Caki2 (cell line): ENCODE measurements around the gene GHRL. TPM values are rescaled to one million over a fixed set of nuclear protein-coding genes. Genes with fewer than 3 reads are reported as not detected.

Source experiments
- DNase-seq: peaks from one replicate; pipeline ENCODE4 v3.0.0-alpha.2; 2015; ENCODE audit warnings: low read depth
- in situ Hi-C: cut with HindIII; loops from 2 replicates; pipeline ENCODE4 v1.10.0; 2016; ENCODE audit warnings: low sequenced_read_pairs, low pct_unique_long_range_greater_than_20kb, mixed read lengths
- total RNA-seq: library from RNA; depleted of rRNA; stranded (reverse); fragments of >200 nt; shearing (Covaris generic); gene quantifications from 2 replicates; pipeline ENCODE4 v1.2.3, GENCODE V29; 2014; ENCODE audit warnings: low replicate concordance

The GHRL gene
- total RNA-seq, 1 experiment from 2014 or later: not detected

DNA sequence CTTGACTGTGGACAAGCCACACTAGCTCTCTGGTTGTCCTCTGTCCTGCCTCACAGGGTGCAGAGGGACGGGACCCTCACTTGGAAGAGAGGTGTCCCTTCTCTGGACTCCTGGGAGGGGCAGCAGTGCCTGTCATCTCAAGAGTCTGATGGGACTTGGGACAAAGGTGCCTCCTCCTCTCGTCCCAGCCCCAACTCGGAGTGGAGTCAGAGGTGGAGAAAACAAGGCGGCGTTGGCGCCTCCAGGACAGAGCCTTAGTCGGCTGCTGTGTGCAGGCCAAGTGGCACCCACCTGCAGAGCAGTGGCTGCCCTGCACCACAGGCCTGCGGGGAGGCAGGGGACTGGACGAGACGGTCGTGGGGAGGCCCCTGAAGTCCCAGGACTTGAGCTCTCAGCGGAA lies 37.6 kb upstream of the GHRL start:
- no peak for DNase-seq
- in situ Hi-C loops: no loop called here

DNA sequence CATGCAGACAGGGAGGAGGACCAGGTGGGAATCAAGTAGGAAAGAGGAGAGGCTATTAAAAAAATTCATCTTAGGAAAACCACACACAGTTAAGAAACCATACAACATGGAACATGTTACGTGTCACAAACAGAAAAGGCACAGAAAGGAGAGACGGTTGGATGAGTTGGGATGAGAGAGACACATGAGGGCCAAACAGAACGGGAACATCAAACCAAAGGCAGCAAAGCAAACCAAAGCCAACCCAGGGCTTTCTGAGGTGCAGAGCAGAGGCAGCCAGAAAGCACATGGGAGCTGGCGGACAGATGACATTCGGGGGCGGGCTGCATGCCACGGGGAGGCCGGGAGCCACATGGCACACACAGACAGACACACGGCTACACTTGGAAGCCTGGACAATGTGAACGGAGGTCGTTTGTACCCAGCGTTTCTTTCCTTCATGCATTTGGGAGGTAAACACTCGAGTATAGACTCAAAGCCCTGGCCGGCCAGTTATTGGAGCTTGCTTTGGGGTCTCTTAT lies 36.8 kb upstream of the GHRL start:
- in situ Hi-C loops: no loop called here
- DNase-seq: no peak

DNA sequence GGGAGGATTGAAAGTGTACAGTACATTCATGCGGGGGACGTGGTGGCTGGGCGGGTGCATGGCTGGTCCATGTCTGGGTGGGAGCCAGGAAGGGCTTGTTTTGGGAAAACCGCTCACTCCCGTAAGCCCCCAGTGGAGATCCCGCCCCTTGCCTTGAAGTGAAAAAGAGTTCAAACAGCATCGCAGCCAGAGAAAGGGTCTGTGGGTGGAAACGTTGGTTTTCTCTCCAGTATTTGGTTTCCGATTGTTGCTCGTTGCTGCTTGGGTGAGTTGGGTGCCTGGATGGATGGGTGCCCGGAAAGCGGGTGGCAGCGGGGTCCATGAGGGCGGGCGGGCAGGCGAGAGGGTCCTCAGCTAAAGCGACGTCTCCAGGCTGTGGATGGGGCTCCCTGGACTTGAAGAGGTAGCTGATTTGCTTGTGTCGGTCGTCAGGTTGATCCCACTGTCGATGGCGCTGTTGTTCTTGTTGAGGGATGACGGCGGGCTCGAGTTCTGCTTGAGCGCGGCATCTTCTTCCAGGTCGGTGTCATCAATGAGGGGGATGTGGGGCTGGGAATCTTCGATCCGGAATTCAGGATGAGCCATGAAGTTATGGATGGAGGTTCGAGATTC lies 35.8 kb upstream of the GHRL start:
- in situ Hi-C loops: no loop called here

GRCh38 chr3:10327592-10327991 lies 34.8 kb upstream of the GHRL start:
- no peak for DNase-seq
- in situ Hi-C loops: no loop called here

More for the DNA sequence above, 35.8 kb upstream of the GHRL start:
- DNase-seq: no peak

DNA sequence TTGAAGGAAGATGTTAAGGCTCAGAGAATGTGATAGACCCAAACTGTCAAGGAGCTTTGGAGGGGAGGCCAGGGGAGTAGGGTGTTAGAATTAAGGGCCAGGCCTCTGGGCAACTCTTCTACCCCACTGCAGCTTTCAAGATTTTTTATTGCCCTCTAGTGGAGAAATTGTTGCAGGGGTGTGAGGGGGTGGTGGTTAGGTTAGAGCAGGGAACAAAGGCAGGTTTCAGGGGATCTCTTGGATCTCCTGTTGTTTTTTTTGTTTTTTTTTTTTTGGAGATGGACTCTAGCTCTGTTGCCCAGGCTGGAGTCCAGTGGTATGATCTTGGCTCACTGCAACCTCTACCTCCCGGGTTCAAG lies 29.6 kb upstream of the GHRL start:
- DNase-seq: no peak
- in situ Hi-C loops: no loop called here

- DNase-seq: no peak
- in situ Hi-C loops: no loop called here
These were observed 29.0 kb upstream of the GHRL start for GRCh38 chr3:10321630-10322351.

GRCh38 chr3:10320320-10320677 lies 27.6 kb upstream of the GHRL start:
- DNase-seq: no peak

GRCh38 chr3:10319804-10320203 lies 27.1 kb upstream of the GHRL start:
- in situ Hi-C loops: no loop called here
- DNase-seq: no peak

More at GRCh38 chr3:10320320-10320677, 27.6 kb upstream of the GHRL start:
- in situ Hi-C loops: no loop called here

DNA sequence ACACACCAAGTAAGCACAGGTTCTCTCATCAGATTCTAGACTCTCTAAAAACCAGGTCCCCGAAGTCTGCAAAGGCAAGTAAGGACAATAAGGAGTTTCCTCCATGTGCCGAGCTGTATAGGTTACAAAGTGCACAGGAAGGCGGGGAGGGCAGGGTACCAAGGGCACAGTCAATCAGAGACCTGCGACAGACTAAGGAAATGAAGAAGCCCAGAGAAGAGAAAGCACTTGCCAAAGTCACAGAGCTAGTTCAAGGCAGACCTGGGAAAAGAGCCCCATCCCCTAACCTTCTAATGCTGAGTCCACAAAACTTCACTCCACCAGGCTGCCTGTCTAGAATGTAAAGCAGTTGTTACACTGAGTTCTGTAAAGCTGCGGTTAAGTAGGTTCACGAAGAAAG lies 26.5 kb upstream of the GHRL start:
- no peak for DNase-seq

DNA sequence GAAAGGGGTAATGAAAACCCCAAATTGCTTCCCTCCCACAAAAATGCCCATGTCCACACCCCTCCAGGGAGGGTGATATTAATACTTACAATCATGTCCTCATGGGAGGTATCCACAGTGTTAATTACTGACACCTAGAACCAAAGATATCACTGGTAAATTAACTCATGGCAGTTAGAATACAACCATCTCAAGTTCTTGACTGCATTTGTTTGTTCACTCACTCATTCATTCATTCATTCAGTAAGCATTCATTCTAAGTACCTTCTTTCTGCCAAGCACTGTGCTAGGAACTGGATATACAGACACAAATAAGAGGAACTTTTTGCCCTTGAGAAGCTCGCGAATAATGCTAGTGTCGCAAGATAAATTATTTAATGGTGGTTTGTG lies 25.2 kb upstream of the GHRL start:
- no peak for DNase-seq
- in situ Hi-C loops: no loop called here

More for the DNA sequence above, 26.5 kb upstream of the GHRL start:
- in situ Hi-C loops: no loop called here

DNA sequence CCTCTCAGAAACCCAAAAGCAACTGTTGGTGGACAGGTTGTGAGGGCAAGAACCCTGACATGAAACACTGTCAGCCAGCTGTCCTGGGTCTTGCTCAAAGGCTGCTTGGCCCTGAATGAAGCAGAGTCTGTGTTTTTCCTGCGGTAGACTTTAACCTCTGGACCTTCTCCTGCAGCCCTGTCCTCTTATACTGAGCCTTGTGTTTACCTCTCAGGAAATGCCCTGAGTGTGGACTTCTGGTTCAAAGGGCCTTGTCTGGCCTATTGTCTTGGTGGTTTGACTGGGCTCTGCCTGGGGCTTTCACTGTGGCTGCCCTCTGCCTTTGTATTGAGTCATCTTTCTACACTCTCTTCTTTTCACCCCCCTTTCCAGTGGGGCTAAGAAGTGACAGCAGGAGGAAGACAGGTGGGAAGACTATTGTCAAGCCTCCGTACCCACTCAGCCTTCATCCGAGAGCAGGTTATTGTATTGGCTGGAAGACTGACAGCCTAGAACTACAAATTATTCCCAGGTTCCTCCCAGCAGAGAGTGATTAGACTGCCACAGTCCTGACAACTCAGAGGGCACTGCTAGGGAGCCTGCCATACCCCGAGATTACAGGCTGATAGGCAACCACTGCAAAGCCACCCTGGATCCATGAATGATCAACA lies 24.7 kb upstream of the GHRL start:
- no peak for DNase-seq
- in situ Hi-C loops: no loop called here

DNA sequence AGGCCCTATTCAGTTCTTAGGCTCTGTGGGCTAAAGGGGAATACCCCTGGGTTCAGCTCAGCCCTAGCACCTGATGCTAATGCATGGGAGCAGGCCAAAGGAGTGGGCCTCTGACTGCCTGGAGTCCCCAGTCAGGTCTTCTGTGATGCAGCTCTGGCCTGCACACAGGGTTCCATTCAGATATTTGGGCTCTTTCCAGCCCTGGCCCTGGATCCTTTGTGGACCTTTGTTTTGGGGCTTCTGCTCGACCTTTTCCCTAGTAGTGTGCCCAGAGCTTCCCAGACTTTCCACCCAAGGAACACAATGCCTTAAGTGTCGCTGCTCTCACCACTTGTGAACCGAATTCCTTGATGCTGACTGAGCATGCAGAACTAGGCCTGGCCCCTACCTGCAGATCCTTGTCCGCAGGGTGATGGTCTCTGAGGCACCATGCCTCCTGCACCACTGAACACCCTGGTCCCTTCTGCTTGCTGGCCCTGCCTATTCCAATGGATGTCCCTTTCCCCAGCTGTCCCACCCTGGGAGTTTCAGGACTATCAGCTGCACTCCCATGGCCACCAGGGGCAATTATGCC lies 23.1 kb upstream of the GHRL start:
- in situ Hi-C loops: no loop called here

DNA sequence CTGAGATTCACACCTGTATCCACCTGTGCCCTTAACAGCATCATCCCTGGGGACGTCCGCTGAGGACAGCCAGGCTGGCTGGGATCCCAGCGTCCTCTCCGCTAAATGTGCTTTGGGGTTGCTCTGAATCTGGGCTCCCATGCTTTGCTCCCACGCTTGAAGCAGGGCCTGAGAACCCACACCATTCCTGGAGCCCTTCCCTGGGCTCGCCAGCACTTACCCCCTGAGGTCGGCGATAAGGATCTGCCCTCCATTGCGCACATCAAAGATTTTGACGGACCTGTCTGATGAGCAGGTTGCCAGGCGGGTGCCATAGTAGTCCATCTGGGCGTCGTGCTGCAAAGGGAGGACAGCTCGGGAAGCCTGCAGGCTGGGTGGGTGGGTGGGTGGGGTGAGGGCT lies 22.4 kb upstream of the GHRL start:
- in situ Hi-C loops: no loop called here
- no peak for DNase-seq

More for the DNA sequence above, 23.1 kb upstream of the GHRL start:
- DNase-seq: no peak

DNA sequence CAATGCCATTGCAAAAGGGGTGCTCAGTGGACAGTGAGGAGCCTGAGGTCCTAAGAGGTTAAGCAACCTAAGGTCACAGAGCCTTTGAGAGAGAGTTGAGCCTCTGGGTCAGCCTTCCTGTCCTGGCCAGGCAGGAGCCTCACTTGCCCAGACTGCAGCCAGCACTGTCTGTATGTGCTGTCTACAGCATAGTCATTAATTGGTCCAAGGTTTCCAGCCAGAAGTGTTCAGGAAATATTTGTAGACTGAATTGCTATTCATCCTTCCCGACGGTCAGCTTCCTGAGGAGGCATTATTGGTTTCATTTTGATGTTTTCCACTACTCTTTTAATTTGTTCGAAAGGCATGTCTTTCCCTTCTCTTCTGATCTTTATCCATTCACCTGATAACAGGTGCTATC lies 20.1 kb upstream of the GHRL start:
- in situ Hi-C loops: no loop called here
- DNase-seq: no peak

DNA sequence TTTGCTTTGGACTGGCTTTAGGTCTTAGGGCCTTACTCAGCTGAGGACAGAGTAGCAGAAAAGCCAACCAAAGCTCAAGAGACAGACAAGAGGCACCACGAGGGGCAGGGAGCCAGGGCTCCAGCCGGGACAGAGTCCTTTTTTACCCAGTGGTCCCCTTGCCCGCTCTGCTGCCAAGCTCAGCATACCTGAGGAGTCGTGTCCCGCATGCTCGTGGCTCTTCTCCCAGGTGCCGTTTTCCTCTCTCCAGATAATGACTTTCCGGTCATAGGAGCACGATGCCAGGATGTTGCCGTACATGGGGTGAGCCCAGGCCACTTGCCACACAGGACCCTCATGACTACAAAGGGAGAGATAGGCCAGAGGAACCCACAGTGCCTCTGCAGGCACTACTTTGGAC lies 19.6 kb upstream of the GHRL start:
- in situ Hi-C loops: no loop called here
- no peak for DNase-seq

- in situ Hi-C loops: no loop called here
- DNase-seq: no peak
These were observed 19.0 kb upstream of the GHRL start for GRCh38 chr3:10311710-10312109.

- DNase-seq: no peak
- in situ Hi-C loops: no loop called here
These were observed 17.8 kb upstream of the GHRL start for GRCh38 chr3:10310578-10310977.

- no peak for DNase-seq
- in situ Hi-C loops: no loop called here
These were observed 17.0 kb upstream of the GHRL start for GRCh38 chr3:10309736-10310135.

GRCh38 chr3:10308678-10309077 lies 15.9 kb upstream of the GHRL start:
- in situ Hi-C loops: no loop called here
- DNase-seq: no peak
